PC-3 (cell line): ENCODE results near the gene PLEKHH1.

Experiments used
- EZH2phosphoT487 ChIP-seq: fragments of 300-600 bp; sonication (generic); IDR thresholded peaks from 2 replicates; pipeline ENCODE4 v1.6.1; 2018; ENCODE audit warnings: mild to moderate bottlenecking, antibody characterized with exemption, low read length, borderline replicate concordance
- TF ChIP-seq, protein P1 (sequence below): fragments of 300-600 bp; sonication (generic); conservative IDR thresholded peaks from 2 replicates; pipeline ENCODE4 v1.5.1; 2017; ENCODE audit warnings: antibody characterized with exemption, low read depth, mild to moderate bottlenecking, low read length

- no peak for TF ChIP-seq EZH2phosphoT487
- TF ChIP-seq, protein P1, sequence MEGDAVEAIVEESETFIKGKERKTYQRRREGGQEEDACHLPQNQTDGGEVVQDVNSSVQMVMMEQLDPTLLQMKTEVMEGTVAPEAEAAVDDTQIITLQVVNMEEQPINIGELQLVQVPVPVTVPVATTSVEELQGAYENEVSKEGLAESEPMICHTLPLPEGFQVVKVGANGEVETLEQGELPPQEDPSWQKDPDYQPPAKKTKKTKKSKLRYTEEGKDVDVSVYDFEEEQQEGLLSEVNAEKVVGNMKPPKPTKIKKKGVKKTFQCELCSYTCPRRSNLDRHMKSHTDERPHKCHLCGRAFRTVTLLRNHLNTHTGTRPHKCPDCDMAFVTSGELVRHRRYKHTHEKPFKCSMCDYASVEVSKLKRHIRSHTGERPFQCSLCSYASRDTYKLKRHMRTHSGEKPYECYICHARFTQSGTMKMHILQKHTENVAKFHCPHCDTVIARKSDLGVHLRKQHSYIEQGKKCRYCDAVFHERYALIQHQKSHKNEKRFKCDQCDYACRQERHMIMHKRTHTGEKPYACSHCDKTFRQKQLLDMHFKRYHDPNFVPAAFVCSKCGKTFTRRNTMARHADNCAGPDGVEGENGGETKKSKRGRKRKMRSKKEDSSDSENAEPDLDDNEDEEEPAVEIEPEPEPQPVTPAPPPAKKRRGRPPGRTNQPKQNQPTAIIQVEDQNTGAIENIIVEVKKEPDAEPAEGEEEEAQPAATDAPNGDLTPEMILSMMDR = peak; percentile 93
These were observed 85.5 kb downstream of the PLEKHH1 start for GRCh38 chr14:67618617-67619063.
